GM19023 (cell line): ENCODE data around the gene ABL2.

ENCODE experiments used
- ATAC-seq: cut with Tn5 transposase; IDR thresholded peaks from one replicate; pipeline ENCODE4 v1.9.1; 2021; ENCODE audit warnings: mild to moderate bottlenecking, moderate library complexity; ENCODE audit not compliant: unreplicated experiment

The ABL2 gene

GRCh38 chr1:179058487-179059483 is 170.7 kb downstream of the ABL2 start:
- no peak for ATAC-seq

DNA sequence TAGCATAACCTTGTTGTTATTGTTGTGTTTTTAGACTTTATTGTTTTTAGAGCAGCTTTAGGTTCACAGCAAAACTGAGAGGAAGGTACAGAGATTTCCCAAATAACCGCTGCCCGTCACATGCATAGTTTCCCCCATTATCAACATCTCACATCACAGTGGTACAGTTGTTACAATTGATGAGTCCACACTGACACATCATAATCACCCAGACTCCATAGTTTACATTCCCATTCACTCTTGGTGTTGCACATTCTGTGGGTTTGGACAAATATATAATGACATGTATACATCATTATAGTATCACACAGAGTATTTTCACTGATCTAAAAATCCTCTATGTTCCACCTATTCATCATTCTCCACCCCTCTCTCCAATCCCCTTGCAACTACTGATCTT is 173.5 kb downstream of the ABL2 start:
- ATAC-seq, result no peak

- no peak for ATAC-seq
Measured at GRCh38 chr1:179053486-179053885, 176.0 kb downstream of the ABL2 start.

DNA sequence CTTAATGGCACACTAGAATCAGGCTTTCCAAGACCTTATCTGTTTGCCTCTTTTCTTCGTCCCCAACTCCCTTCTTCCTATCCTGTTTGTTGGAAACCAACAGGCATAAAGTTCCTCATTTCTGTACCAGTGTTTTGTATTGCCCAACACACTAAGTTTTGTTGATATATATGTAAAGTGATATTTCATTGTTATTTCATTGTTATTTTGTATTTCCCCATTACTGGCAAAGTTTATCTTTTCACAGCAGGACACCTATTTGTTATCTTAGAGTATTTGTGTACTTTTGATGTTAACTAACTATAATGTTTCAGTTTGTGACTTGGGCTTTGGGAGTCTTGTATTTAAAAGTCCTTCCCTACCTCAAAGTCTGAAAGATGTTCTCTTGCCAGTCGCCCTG is 176.7 kb downstream of the ABL2 start:
- ATAC-seq, result no peak
